Measurements from ENCODE around the gene HVCN1. TPM values are rescaled to one million over a fixed set of nuclear protein-coding genes. Genes with fewer than 3 reads are reported as not detected.

The HVCN1 gene
- total RNA-seq, 2 donors from 2014 or later = 1.4 to 3.0 TPM

Other genes with a start within 250 kb of the HVCN1 start
- 100 to 1,000 TPM; 276 to 284 TPM for gene ARPC3, start 238.8 kb downstream of the HVCN1 start, total RNA-seq
- 10 to 100 TPM in 1 of 2 donors, 1 to 10 TPM in 1; 8.1 to 10.2 TPM for gene GPN3, start 220.9 kb downstream of the HVCN1 start, total RNA-seq
- 1 to 10 TPM; 1.5 to 1.6 TPM for gene FAM216A, start 220.3 kb downstream of the HVCN1 start, total RNA-seq
- gene VPS29, start 187.0 kb downstream of the HVCN1 start, total RNA-seq = 100 to 1,000 TPM in 1 of 2 donors, 10 to 100 TPM in 1; 99.0 to 114 TPM
- under 1 TPM; 0.25 to 0.37 TPM for gene RAD9B, start 186.8 kb downstream of the HVCN1 start, total RNA-seq
- 10 to 100 TPM; 30.7 to 32.4 TPM for gene PPTC7, start 105.8 kb downstream of the HVCN1 start, total RNA-seq
- gene TCTN1, start 75.0 kb downstream of the HVCN1 start, total RNA-seq = 1 to 10 TPM; 8.0 to 9.1 TPM
- gene PPP1CC, start 53.8 kb upstream of the HVCN1 start, total RNA-seq = 100 to 1,000 TPM; 165 to 178 TPM
- not detected for gene CCDC63, start 157.9 kb upstream of the HVCN1 start, total RNA-seq
- not detected for gene MYL2, start 231.5 kb upstream of the HVCN1 start, total RNA-seq

Data from left colon (tissue), 2 donors.